Measurements from ENCODE around the gene LBX1.

The LBX1 gene

DNA sequence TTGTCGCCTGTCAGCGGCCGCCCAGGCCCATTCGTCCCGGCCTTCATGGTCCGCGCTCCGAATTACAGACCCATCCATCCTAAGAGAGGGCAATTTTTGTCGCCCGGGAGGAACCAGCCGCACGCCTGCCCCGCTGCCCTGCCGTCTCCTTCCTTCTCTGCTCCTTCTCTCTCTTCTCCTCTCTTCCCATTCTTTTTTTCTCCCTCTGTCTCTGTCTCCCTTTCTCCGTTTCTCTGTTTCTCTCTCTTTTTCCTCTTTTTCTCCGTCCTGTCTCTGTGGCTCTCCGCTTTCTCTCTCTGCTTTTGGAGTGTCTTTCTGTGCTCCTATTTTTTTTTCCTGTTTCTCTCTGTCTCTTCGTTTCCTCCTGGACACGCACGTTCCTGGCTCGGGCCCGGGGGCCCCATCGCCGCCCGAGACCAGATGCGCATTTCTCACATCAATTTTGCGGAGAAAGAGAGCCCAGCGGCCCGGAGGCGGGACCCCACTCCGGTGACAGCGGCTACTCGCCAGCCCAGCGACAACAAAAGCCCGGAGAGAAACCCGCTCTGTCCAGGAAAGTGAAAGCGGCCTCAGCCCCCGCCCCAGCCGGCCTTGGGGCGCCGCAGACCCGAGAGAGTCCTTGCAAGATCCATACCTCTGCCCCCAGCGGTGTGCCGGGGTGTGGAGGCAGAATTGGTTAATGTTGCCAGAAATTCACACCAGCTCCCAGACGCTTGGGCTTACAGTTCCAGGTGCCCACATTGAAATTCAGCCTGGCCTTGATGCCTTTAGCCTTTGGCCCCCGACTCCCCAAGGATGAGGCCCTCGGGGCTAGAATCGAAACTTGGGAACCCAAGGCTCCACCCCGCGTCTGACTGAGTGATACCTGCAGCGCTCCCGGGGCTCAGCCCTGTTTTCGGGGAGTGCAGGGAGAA lies 4.1 kb downstream of the LBX1 start:
- FAIRE-seq: no peak

DNA sequence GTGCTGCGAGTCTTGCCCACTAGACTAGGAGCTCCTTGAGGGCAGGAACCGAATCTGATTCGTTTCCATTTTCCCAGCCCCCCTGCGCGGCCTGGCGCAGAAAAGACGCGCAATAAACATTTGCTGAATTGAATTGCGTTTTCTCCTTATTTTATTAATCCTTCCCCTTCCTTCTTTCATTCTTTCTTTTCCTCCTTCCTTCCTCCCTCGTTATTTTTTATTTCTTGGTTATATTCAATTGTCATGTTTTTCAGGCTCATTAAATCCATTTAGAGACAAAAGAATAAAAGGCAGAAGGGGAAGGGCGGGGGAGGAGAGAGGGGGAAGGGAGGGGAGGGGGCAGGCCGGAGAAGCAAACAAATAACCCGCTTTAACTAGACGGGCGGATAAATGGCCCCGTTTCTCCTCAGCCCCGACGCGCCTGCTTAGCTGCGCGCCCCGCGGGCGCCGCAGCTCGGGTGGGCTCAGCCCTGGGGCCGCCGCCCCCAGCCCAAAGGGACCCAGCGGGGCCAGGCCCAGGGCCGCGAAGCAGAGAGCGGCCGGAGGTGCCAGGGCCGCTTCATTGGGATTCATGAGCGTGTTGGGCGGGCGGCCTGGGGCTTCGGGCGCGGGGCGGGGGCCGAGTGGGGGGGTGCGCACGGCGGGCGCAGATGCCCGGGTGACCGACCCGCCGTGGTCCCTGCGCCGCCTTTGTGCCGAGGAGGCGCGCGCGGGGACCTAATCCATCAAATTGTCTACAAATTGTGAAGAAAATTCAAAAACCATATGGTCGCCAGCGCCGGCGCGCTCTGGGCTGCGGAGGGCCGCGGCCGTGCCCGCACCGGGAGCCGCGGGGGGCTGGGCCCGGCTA lies 5.0 kb downstream of the LBX1 start:
- FAIRE-seq: no peak

DNA sequence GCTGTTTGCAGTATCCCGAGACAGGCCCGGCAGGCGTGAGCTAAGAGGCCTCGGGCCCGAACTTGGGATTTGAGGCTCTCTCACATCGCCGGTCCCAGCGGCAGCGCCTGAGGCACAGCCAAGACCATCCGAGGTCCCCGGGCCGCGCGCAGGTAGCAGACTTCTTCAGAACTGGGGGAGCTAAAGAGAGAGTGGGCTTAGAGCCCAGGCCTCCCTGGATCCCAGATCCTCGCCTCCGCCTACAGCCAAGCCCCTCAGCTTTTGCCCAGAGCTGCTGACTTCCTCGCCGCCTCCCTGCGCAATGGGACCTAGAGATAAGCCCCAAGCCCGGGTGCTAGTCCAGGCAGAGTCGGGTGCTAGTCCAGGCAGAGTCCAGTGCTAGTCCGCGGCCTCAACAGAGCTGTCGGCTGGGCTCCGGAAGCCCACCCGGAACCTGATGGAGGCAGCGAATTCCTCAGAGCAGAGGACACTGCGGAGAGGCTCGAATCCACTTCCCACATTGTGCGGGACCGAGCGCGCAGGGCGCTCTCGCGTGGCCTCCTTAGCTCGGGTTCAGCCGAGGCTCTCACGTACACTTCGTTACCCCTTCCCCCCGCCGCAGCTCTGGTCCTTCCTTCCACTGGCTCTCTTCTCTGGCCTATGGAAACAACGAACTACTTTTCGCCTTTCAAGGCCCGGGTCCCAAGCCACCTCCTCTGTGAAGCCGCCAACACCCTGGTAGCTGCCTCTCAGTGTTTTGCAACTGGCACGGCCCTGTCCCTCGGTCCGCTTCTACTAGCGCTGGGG lies 5.8 kb downstream of the LBX1 start:
- no peak for FAIRE-seq

GRCh38 chr10:101222683-101223273 lies 6.5 kb downstream of the LBX1 start:
- FAIRE-seq: no peak

DNA sequence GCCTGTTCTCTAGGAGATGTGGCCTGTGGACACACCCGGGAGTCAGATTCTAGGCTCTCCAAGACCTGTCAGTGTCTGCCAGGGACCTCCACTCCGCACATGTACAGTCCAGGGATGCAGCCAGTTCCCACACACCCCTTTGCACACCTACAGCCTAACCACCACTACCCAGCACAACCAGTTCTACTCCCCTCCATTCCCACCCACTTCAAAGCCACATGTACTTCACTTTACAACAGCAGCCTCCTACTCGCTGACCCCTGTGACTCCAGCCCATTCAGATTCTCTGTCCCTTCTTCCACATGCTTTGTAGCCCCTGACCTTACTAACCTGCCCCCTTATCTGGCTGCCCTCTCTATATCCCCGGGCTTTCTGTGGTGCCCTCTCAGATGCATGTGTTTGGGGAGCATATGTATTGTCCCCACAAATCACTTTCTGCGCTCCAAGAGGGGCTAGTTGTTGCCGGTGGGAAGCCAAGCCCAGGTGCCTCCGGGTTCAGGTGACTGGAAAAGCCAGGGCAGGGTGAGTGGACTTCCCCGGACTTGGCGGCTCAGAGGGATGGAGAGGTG lies 7.2 kb downstream of the LBX1 start:
- FAIRE-seq: no peak

DNA sequence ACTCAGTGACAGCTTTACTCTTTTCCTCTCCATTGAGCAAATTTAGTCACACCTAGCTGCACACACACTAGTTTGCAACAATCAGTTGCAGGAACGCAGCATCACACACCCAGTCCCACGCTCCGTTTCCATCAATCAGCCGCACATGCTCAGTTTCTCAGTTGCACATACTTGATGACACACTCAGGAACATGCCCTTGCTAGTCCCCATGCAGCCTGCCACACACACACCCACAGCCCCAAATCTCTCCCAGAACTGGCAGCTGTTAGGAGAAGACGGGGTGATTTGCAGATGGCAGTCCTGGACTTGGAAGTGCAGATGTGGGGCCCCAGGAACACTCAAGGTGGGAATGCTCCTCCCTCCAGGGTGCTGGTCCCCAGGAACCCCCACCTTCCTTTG lies 7.7 kb downstream of the LBX1 start:
- no peak for FAIRE-seq

DNA sequence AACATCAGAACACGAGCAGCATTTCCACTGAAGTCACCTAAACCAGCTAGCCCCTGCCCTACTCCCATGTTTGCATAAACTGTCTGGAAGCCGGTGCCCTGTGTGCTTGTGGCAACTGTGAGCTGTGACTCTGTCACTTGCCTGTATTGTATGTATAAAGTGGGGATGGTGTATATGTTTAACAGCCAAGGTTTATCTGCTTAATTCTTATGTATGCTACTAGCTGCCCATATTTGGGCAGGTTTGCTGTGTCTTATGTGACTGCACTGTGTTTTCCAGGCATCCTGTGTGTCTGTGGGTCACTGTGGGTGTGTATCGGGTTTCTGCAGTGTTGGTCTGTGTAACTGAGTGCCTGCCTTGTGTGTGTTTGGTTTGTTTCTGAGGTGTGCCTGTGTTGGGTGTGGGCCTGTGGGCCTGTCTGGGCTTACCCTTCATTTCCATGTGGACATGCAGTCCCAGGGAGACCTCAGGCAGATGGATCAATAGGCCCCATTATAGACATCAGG lies 9.3 kb downstream of the LBX1 start:
- FAIRE-seq: no peak

GRCh38 chr10:101219139-101219945 lies 9.9 kb downstream of the LBX1 start:
- FAIRE-seq: no peak

DNA sequence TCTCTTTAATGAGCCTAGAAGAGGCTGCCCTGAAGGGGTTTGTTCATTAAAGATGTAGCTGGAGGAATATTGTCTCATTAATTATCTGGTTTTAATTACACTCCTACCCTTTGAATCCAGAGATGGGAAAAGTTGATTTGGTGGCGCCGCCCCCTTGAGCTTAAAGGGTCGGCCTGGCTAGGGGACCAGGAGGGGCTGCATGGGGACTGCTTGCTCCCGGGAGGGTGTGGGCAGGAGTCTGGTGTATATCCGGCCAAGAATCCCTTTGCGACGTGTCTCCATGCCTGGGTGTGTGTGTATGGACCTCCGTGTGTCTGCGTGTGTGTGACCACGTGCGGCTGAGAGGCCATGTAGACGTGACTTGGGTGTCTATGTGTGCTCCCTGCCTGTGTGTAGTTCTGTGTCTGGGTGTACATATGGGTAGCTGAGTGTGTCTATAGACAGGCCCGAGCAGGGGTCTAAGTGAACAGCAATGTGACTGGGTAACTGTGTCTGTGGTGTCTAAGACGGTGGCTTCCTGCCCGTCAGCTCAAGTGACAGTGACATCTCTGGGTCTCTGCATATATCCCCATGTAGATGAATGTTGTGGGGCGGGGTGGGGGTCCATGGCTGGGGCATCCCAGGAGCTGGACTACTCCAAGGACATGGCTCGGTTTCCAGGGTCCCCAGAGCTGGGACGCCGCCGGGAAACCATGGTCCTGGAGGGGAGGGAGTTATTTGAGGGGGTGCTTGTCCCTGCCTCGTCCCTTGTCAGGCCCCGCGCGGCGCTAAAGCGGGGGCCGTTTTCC lies 10.7 kb downstream of the LBX1 start:
- no peak for FAIRE-seq

DNA sequence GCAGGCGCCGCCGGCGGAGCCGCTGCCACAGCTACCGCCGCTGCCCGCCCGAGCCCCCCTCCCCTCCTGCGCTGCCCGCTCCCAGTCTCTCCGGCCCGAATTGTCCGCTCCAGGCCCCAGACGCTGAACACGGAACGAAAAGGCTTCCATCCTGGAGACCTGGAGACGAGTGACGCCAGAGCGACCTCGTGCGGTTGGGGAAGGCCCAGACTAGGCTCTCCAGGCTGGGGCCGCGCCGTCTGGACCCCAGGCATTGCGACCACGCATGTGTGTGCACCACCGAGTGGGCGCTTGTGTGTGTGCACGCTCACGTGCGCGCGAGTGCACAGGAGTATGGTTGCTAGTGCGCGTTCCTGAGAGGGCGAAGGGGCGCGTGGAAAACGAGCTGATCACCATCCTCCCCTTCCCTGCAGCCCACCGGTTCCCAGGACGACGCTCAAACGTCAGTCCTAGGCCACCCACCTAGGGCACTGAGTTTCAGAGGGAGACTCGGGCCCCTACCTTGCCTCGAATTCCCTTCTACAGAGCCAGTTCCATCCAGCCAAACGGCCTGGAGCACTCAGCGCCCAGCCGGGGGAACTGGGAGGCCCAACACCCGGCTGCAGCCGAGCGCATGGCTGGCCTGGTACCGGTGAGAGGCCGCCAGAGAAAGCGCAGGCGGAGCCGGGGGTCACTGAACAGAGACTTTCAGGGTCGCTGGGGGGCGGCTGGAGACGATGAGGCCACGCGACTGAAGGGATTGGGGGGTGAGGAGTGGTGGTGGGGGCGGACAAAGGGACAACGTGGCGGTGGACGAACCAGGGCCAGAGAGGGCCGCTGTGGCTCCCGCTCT lies 11.6 kb downstream of the LBX1 start:
- no peak for FAIRE-seq

DNA sequence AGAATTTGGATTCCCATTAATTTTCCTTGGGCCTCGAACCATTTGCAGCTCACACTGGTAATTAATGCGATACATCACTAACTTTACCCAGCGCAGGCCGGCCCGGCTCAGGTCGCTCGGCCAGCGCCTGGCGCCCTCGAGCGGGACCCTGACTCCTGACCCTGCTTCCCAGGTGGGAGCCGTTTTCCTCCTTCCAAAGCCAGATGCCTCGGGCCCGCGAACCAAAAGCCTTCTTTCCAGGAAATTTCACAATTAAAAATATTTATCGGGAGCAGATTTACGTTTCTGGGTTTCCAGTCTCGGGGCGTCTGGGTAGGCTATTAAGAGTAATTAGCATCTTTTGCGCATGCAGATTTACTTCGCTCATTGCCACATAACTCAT lies 12.2 kb downstream of the LBX1 start:
- FAIRE-seq: no peak

GRCh38 chr10:101216207-101217043 lies 12.8 kb downstream of the LBX1 start:
- FAIRE-seq: no peak

DNA sequence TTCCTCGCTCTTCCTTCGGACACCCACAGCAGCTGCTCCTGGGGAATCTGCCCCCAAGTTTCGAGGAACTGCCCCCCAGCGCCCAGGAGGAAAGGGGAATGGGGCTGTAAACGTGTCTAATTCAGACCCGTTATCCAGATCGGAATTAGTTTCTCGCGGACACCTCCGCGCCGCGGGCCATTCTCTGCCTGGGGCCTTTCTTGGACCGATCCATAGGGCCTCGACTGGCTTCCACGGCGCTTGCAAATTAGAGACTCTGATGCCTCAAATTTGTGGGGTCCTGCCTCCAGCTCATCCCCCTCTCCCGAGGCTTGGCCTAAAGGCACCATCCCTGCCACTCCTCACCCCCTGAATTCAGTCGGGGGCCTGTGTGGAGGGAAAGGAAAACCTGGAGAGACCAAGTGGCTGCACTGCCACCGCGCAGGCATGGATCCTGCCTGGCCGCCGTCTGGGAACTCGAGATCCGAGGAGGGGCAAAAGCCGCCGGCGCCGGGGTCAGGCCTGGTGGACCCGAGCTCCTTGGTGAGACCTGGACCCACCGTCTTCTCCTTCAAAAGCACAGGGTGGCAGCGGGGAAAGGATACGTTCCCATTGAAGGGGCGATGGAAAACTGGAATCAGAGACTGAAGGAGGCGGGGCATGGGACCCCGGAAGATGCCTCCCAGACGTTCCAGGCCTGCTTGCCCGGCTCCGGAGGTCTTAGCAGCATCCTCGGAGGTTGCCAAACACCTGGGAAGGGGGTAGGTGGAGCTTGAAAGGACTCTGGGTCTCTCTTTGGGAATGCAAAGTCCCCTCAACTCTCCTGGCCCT lies 13.7 kb downstream of the LBX1 start:
- no peak for FAIRE-seq

DNA sequence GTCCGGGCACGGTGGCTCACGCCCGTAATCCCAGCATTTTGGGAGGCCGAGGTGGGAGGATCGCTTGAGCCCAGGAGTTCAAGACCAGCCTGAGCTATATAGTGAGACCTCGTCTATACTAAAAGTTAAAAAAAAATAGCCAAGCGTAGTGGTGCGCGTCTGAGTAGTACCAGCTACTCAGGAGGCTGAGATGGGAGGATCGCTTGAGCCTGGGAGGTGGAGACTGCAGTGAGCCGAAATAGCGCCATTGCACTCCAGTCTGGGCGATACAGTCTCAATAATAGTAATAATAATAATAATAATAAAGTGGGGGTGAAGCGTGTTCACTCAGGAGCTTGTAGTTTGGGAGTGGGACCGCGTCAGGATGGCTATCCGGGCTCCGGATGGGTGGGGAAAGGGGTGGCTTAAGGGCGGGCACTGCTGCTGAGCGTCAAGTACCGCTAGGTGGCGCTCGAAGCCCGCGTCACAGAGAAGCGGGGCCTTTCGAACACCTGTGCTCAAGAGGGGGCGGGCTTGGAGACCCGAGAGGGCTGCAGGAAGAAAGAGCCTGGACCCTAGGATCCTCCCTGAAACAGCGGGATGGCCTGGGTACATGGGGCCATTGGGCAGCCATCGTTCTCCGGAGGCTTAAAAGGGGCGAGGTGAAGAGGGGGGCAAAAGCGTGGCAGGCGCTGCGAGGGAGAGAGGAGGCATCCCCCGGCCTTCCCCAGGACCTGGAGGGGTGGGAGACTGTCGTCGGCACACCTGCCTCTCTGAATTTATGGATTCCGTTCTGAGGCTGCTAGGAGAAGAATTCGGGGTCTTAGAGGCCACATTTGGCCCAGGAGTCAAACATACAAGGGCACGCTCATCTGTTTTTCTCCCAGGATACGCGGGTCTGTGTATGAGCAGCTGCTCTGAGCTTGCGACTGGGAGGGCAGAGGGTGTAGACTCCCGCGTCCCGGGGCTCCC lies 14.5 kb downstream of the LBX1 start:
- FAIRE-seq: no peak

DNA sequence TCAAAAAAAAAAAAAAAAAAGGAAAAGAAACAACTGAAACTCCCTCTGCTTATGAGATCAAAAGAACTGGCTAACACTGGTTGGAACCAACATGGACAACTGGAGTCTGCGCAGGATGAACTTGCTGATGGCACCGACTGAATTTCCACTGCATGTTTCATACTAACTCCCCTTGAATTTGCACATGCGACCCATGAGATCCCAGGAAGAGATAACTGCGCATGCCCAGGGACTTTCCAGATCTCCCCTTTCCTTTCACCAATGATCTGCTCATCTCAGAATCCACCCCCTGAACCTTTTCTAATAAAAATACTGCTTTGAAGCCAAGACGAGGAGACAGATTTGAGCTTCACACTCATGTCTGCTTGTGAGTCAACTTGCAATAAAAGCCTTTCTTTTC lies 20.7 kb downstream of the LBX1 start:
- no peak for FAIRE-seq

DNA sequence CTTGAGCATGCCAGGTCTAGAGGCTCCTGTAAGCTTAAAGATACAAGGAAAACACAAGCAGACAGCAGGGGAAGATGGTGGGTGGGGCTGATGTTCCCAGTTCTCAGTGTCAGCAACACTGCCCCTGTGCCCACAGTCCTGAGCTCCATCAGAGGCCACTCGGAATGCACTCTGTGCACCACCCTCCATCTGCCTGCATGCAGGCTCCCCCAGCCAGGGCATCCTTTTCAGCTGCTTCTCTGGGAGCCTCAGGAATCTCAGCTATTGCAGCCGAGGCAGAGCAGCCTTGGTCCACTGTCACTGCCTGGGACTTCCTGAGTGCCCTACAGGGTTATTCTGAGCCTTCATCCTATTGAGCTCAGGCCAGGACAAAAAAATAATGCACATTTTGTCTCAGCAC lies 22.2 kb downstream of the LBX1 start:
- no peak for FAIRE-seq

All from endometrium (tissue), 2 donors.